ENCODE measurements around the gene MAP2K5. TPM values are rescaled to one million over a fixed set of nuclear protein-coding genes. Genes with fewer than 3 reads are reported as not detected.

The MAP2K5 gene
- total RNA-seq, 1 experiment from 2014 or later, result 15.0 TPM

DNA sequence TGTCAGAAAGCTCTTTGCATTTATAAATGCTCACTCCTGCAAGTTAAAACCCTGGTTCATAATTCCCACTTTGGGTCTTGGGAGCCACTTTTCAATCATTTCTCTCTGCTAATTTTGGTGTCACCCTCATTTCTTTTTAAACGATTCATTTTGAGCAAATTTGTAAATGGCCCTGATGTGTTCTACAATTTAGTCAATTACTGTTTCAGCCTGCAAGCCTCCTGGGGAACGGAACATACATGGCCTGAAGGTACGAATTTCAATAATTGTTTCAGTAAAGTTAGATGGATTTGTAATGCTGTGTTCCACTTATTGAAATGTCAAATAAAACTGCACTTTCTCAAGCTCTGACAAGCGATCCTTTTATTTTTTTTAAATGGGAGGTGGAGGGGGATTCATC lies 43.2 kb downstream of the MAP2K5 start:
- Histone ChIP-seq H2BK120ac (ENCODE audit: low read depth, low read length, poor library complexity, severe bottlenecking) (no peak overlapping the region), H3K4me2 (ENCODE audit: insufficient read depth, insufficient read length, low read length) (no peak overlapping the region), H2AK5ac (ENCODE audit: insufficient read length, low read length) (no peak overlapping the region), H3K23ac (ENCODE audit: insufficient read length, low read depth, low read length) (no peak overlapping the region), H3K27me3 (ENCODE audit: insufficient read depth, low read length) (no peaks in the 10 kb centered on the region), H3K4me1 (ENCODE audit: insufficient read depth, low read length) (no peaks in the 10 kb centered on the region), H3K9me3 (ENCODE audit: control insufficient read depth, low read depth, low read length) (no peaks in the 10 kb centered on the region), H3T11ph (ENCODE audit: low read length) (no peak overlapping the region), H3K23me2 (ENCODE audit: insufficient read length, low read depth, low read length, poor library complexity, severe bottlenecking) (no peaks in the 10 kb centered on the region), H4K20me1 (ENCODE audit: control insufficient read depth, insufficient read depth, insufficient read length) (no peaks in the 10 kb centered on the region), H4K8ac (replicated peaks; ENCODE audit: insufficient read length, low read depth, low read length) (no peak overlapping the region), H3K14ac (ENCODE audit: insufficient read depth, low read length) (no peak overlapping the region), H3K56ac (ENCODE audit: insufficient read length, low read depth, low read length) (no peak overlapping the region), H3K79me2 (ENCODE audit: insufficient read depth, low read length) (no peaks in the 10 kb centered on the region), H4K5ac (ENCODE audit: insufficient read length, low read depth, low read length) (no peak overlapping the region), H2AFZ (ENCODE audit: low read length) (no peak overlapping the region), H2BK20ac (ENCODE audit: low read depth, low read length, poor library complexity, severe bottlenecking) (no peak overlapping the region), H3K9ac (ENCODE audit: extremely low read depth, insufficient read length, low read length) (no peak overlapping the region), H2BK12ac (ENCODE audit: insufficient read length, low read depth, low read length) (no peak overlapping the region), H3K18ac (ENCODE audit: insufficient read length, low read depth, low read length) (no peak overlapping the region), H3K27ac (ENCODE audit: insufficient read length, low read depth, low read length) (no peak overlapping the region), H2BK5ac (ENCODE audit: insufficient read length, low read length) (no peak overlapping the region), H2BK15ac (ENCODE audit: low read depth, low read length) (no peak overlapping the region), H3K4ac (ENCODE audit: low read depth, low read length) (no peak overlapping the region), H3K79me1 (ENCODE audit: insufficient read depth, low read depth, low read length, poor library complexity, severe bottlenecking) (no peaks in the 10 kb centered on the region), H4K91ac (ENCODE audit: insufficient read length, low read depth, low read length) (no peak overlapping the region)
- no peak overlapping the region for H3K4me3 Mint-ChIP-seq
- no CpG with 5 or more reads among the region's 4 CpGs for WGBS (ENCODE audit: extremely low coverage, insufficient read length, low lambda C conversion rate)
- H3K4me1 Mint-ChIP-seq, result no peaks in the 10 kb centered on the region
- no peaks in the 10 kb centered on the region for H3K9me3 Mint-ChIP-seq
- no peak overlapping the region for H3K27ac Mint-ChIP-seq
- no peak for DNase-seq
- H3K27me3 Mint-ChIP-seq (ENCODE audit: low read depth), result no peaks in the 10 kb centered on the region
- peaks cover 0 to 16% (median 10%) of the 10 kb centered on the region in 3 experiments; a peak in 5 of 7 replicates for H3K36me3 Mint-ChIP-seq (ENCODE audit: insufficient read depth in 1 of 3, low read depth in 3 of 3)
- TF ChIP-seq, protein P1, sequence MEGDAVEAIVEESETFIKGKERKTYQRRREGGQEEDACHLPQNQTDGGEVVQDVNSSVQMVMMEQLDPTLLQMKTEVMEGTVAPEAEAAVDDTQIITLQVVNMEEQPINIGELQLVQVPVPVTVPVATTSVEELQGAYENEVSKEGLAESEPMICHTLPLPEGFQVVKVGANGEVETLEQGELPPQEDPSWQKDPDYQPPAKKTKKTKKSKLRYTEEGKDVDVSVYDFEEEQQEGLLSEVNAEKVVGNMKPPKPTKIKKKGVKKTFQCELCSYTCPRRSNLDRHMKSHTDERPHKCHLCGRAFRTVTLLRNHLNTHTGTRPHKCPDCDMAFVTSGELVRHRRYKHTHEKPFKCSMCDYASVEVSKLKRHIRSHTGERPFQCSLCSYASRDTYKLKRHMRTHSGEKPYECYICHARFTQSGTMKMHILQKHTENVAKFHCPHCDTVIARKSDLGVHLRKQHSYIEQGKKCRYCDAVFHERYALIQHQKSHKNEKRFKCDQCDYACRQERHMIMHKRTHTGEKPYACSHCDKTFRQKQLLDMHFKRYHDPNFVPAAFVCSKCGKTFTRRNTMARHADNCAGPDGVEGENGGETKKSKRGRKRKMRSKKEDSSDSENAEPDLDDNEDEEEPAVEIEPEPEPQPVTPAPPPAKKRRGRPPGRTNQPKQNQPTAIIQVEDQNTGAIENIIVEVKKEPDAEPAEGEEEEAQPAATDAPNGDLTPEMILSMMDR (conservative IDR thresholded peaks at IDR 0.05), result no peak
